Stimulated activated CD8-positive, alpha-beta memory T cell treated with anti-CD3 and anti-CD28 coated beads, Interleukin-15, amount 100 ng/mL, for 4 hours (primary cell): ENCODE results near the gene NPY4R.
"Not testable (repeated sequence)": the region's sequence is repeated elsewhere in the genome, so short reads cannot be mapped to it uniquely, and the experiment has no call there.

Experiments
- DNase-seq, 2 donors: peaks; one replicate each; pipeline ENCODE4 v3.0.0-alpha.2; 2020; ENCODE audit warnings: low read depth in 2 of 2

NPY4R gene

GRCh38 chr10:46455992-46456391 is 9.8 kb downstream of the NPY4R start:
- not testable (repeated sequence) for DNase-seq

- DNase-seq: not testable (repeated sequence)
Observed at GRCh38 chr10:46451365-46451764, 14.4 kb downstream of the NPY4R start.

GRCh38 chr10:46450829-46451228 is 14.9 kb downstream of the NPY4R start:
- not testable (repeated sequence) for DNase-seq

GRCh38 chr10:46447439-46447838 is 18.3 kb downstream of the NPY4R start:
- DNase-seq: not testable (repeated sequence)

- not testable (repeated sequence) for DNase-seq
Observed at GRCh38 chr10:46445389-46446122, 20.2 kb downstream of the NPY4R start.

- not testable (repeated sequence) for DNase-seq
Observed at GRCh38 chr10:46443422-46443821, 22.3 kb downstream of the NPY4R start.

GRCh38 chr10:46442706-46443275 is 23.0 kb downstream of the NPY4R start:
- DNase-seq: not testable (repeated sequence)

GRCh38 chr10:46441837-46442278 is 23.9 kb downstream of the NPY4R start:
- not testable (repeated sequence) for DNase-seq

- DNase-seq: not testable (repeated sequence)
Observed at GRCh38 chr10:46440942-46441341, 24.8 kb downstream of the NPY4R start.

- DNase-seq: not testable (repeated sequence)
Observed at GRCh38 chr10:46423550-46423949, 42.2 kb downstream of the NPY4R start.

GRCh38 chr10:46419570-46420379 is 46.0 kb downstream of the NPY4R start:
- DNase-seq: not testable (repeated sequence)

- DNase-seq: not testable (repeated sequence)
Observed at GRCh38 chr10:46418283-46418682, 47.5 kb downstream of the NPY4R start.

- DNase-seq: not testable (repeated sequence)
Observed at GRCh38 chr10:46415291-46415690, 50.5 kb downstream of the NPY4R start.

- DNase-seq: not testable (repeated sequence)
Observed at GRCh38 chr10:46412665-46413064, 53.1 kb downstream of the NPY4R start.

- not testable (repeated sequence) for DNase-seq
Observed at GRCh38 chr10:46411123-46411522, 54.6 kb downstream of the NPY4R start.
